HG02885 (cell line): ENCODE data around the gene SLC8A3.
A peak's percentile ranks its signal among the peaks of the same experiment; 100 is the strongest.
"Not testable (repeated sequence)": the region's sequence is repeated elsewhere in the genome, so short reads cannot be mapped to it uniquely, and the experiment has no call there.

Experiments
- ATAC-seq: cut with Tn5 transposase; IDR thresholded peaks from one replicate; pipeline ENCODE4 v1.9.1; 2021; ENCODE audit warnings: mild to moderate bottlenecking; ENCODE audit not compliant: unreplicated experiment, poor library complexity

Gene SLC8A3

GRCh38 chr14:70188659-70189455 lies at the start of gene SLC8A3:
Gene SLC8A3, minus strand, starts transcription at chr14:70188951. Its CDS starts 20,529 bp downstream, at chr14:70168422.
- no peak for ATAC-seq

- no peak for ATAC-seq
These were observed 49.0 kb upstream of the SLC8A3 start for GRCh38 chr14:70237710-70238109.

- no peak for ATAC-seq
These were observed 45.6 kb upstream of the SLC8A3 start for GRCh38 chr14:70234066-70234950.

- not testable (repeated sequence) for ATAC-seq
These were observed 43.2 kb upstream of the SLC8A3 start for GRCh38 chr14:70231756-70232544.

GRCh38 chr14:70229877-70230640 lies 41.3 kb upstream of the SLC8A3 start:
- ATAC-seq, result not testable (repeated sequence)

- no peak for ATAC-seq
These were observed 25.1 kb upstream of the SLC8A3 start for GRCh38 chr14:70213721-70214282.

- ATAC-seq, result no peak
These were observed 24.0 kb upstream of the SLC8A3 start for GRCh38 chr14:70212752-70213151.

- ATAC-seq, result no peak
These were observed 19.6 kb upstream of the SLC8A3 start for GRCh38 chr14:70208380-70208779.

GRCh38 chr14:70203686-70204085 lies 14.9 kb upstream of the SLC8A3 start:
- no peak for ATAC-seq

GRCh38 chr14:70201994-70202393 lies 13.2 kb upstream of the SLC8A3 start:
- ATAC-seq, result no peak

GRCh38 chr14:70193396-70193795 lies 4.6 kb upstream of the SLC8A3 start:
- no peak for ATAC-seq

GRCh38 chr14:70192915-70193314 lies 4.2 kb upstream of the SLC8A3 start:
- ATAC-seq, result no peak

- no peak for ATAC-seq
These were observed 1.4 kb upstream of the SLC8A3 start for GRCh38 chr14:70190156-70190555.

GRCh38 chr14:70189456-70190077 lies 816 bp upstream of the SLC8A3 start:
- no peak for ATAC-seq

GRCh38 chr14:70188322-70188658 lies 461 bp downstream of the SLC8A3 start:
- no peak for ATAC-seq

GRCh38 chr14:70186900-70187451 lies 1.8 kb downstream of the SLC8A3 start:
- ATAC-seq, result no peak

GRCh38 chr14:70183991-70184390 lies 4.8 kb downstream of the SLC8A3 start:
- ATAC-seq, result peak; percentile 69

- no peak for ATAC-seq
These were observed 7.5 kb downstream of the SLC8A3 start for GRCh38 chr14:70181276-70181675.

- no peak for ATAC-seq
These were observed 8.0 kb downstream of the SLC8A3 start for GRCh38 chr14:70180718-70181117.
